H9 (cell line): ENCODE results near the gene GOT2. TPM values are rescaled to one million over a fixed set of nuclear protein-coding genes. Genes with fewer than 3 reads are reported as not detected.

Experiments
- DNase-seq: peaks from one replicate; pipeline ENCODE4 v3.0.0-alpha.2; 2017
- H2AFZ ChIP-seq: one replicate; pipeline ENCODE4 v1.6.1; 2013; ENCODE audit warnings: mild to moderate bottlenecking, low read length, control low read depth, moderate library complexity
- H2AK5ac ChIP-seq: 2 replicates; pipeline ENCODE4 v1.6.1; 2013; ENCODE audit warnings: low read length, control low read depth, mixed read lengths; ENCODE audit not compliant: insufficient read length
- H2BK120ac ChIP-seq: one replicate; pipeline ENCODE4 v1.6.1; 2013; ENCODE audit warnings: low read depth, mild to moderate bottlenecking, low read length, control low read depth, inconsistent platforms; ENCODE audit not compliant: poor library complexity, severe bottlenecking
- H2BK12ac ChIP-seq: 2 replicates; pipeline ENCODE4 v1.6.1; 2013; ENCODE audit warnings: low read length, control low read depth, mixed read lengths, low read depth; ENCODE audit not compliant: insufficient read length
- H2BK15ac ChIP-seq: 2 replicates; pipeline ENCODE4 v1.6.1; 2013; ENCODE audit warnings: low read depth, low read length, control low read depth
- H2BK20ac ChIP-seq: one replicate; pipeline ENCODE4 v1.6.1; 2013; ENCODE audit warnings: low read depth, mild to moderate bottlenecking, low read length, control low read depth, inconsistent platforms; ENCODE audit not compliant: poor library complexity, severe bottlenecking
- H2BK5ac ChIP-seq: 2 replicates; pipeline ENCODE4 v1.6.1; 2013; ENCODE audit warnings: low read length, control low read depth, mixed read lengths; ENCODE audit not compliant: insufficient read length
- H3K14ac ChIP-seq: 2 replicates; pipeline ENCODE4 v1.6.1; 2013; ENCODE audit warnings: low read length, control low read depth; ENCODE audit not compliant: insufficient read depth
- H3K18ac ChIP-seq: 2 replicates; pipeline ENCODE4 v1.6.1; 2013; ENCODE audit warnings: low read depth, mild to moderate bottlenecking, mixed read lengths, low read length, control low read depth; ENCODE audit not compliant: insufficient read length
- H3K23ac ChIP-seq: 2 replicates; pipeline ENCODE4 v1.6.1; 2013; ENCODE audit warnings: low read length, control low read depth, mixed read lengths, low read depth; ENCODE audit not compliant: insufficient read length
- H3K23me2 ChIP-seq: 2 replicates; pipeline ENCODE4 v1.6.1; 2013; ENCODE audit warnings: low read depth, mild to moderate bottlenecking, mixed read lengths, low read length, control low read depth; ENCODE audit not compliant: insufficient read length, poor library complexity, severe bottlenecking
- H3K27ac ChIP-seq: 2 replicates; pipeline ENCODE4 v1.5.1; 2013; ENCODE audit warnings: low read length, control low read depth, mixed read lengths, low read depth; ENCODE audit not compliant: insufficient read length
- H3K27me3 ChIP-seq: 2 replicates; pipeline ENCODE4 v1.6.1; 2013; ENCODE audit warnings: low read length, control low read depth, inconsistent platforms; ENCODE audit not compliant: insufficient read depth
- H3K4ac ChIP-seq: 2 replicates; pipeline ENCODE4 v1.6.1; 2013; ENCODE audit warnings: low read depth, mild to moderate bottlenecking, control low read depth, inconsistent platforms, low read length, moderate library complexity
- H3K4me1 ChIP-seq: 2 replicates; pipeline ENCODE4 v1.6.1; 2013; ENCODE audit warnings: low read length, control low read depth, inconsistent platforms; ENCODE audit not compliant: insufficient read depth
- H3K4me2 ChIP-seq: 2 replicates; pipeline ENCODE4 v1.6.1; 2013; ENCODE audit warnings: low read length, control low read depth, mixed read lengths; ENCODE audit not compliant: insufficient read length, insufficient read depth
- H3K56ac ChIP-seq: 2 replicates; pipeline ENCODE4 v1.6.1; 2013; ENCODE audit warnings: low read depth, mild to moderate bottlenecking, mixed read lengths, low read length, control low read depth; ENCODE audit not compliant: insufficient read length
- H3K79me1 ChIP-seq: 2 replicates; pipeline ENCODE4 v1.6.1; 2013; ENCODE audit warnings: low read depth, mild to moderate bottlenecking, moderate library complexity, low read length, control low read depth, inconsistent platforms; ENCODE audit not compliant: insufficient read depth, poor library complexity, severe bottlenecking
- H3K79me2 ChIP-seq: 2 replicates; pipeline ENCODE4 v1.6.1; 2013; ENCODE audit warnings: low read length, control low read depth, inconsistent platforms; ENCODE audit not compliant: insufficient read depth
- H3K9ac ChIP-seq: 2 replicates; pipeline ENCODE4 v1.6.1; 2013; ENCODE audit warnings: low read length, control low read depth, mixed read lengths; ENCODE audit not compliant: insufficient read length; ENCODE audit errors: extremely low read depth
- H3K9me3 ChIP-seq: one replicate; pipeline ENCODE4 v1.6.1; 2013; ENCODE audit warnings: low read depth, low read length, inconsistent platforms; ENCODE audit not compliant: control insufficient read depth
- H3T11ph ChIP-seq: one replicate; pipeline ENCODE4 v1.6.1; 2013; ENCODE audit warnings: mild to moderate bottlenecking, low read length, control low read depth, inconsistent platforms
- H4K20me1 ChIP-seq: one replicate; pipeline ENCODE4 v1.6.1; 2013; ENCODE audit not compliant: control insufficient read depth, insufficient read length, insufficient read depth
- H4K5ac ChIP-seq: 2 replicates; pipeline ENCODE4 v1.6.1; 2013; ENCODE audit warnings: low read depth, mild to moderate bottlenecking, mixed read lengths, low read length, control low read depth; ENCODE audit not compliant: insufficient read length
- H4K8ac ChIP-seq: replicated peaks from 2 replicates; pipeline ENCODE4 v1.6.1; 2013; ENCODE audit warnings: low read length, control low read depth, mixed read lengths, low read depth; ENCODE audit not compliant: insufficient read length
- H4K91ac ChIP-seq: 2 replicates; pipeline ENCODE4 v1.6.1; 2013; ENCODE audit warnings: low read depth, mild to moderate bottlenecking, moderate library complexity, mixed read lengths, low read length, control low read depth; ENCODE audit not compliant: insufficient read length
- H3K27ac Mint-ChIP-seq, 3 experiments: 2 replicates in 2 of 3; 3 replicates in 1 of 3; pipeline ENCODE4 v1.8.0; 2020 to 2021; ENCODE audit warnings: mixed read lengths in 3 of 3, mild to moderate bottlenecking in 1 of 3, moderate library complexity in 1 of 3
- H3K27me3 Mint-ChIP-seq: 2 replicates; pipeline ENCODE4 v1.8.0; 2021; ENCODE audit warnings: low read depth, mild to moderate bottlenecking, moderate library complexity, mixed read lengths
- H3K36me3 Mint-ChIP-seq, 3 experiments: 2 replicates in 2 of 3; 3 replicates in 1 of 3; pipeline ENCODE4 v1.8.0; 2020 to 2021; ENCODE audit warnings: low read depth in 3 of 3, mixed read lengths in 3 of 3; ENCODE audit not compliant: insufficient read depth in 1 of 3
- H3K4me1 Mint-ChIP-seq, 2 experiments: 2 replicates each; pipeline ENCODE4 v1.8.0; 2020; ENCODE audit warnings: mixed read lengths in 2 of 2
- H3K4me3 Mint-ChIP-seq, 2 experiments: 2 replicates in 1 of 2; 3 replicates in 1 of 2; pipeline ENCODE4 v1.8.0; 2020 to 2021; ENCODE audit warnings: mild to moderate bottlenecking in 2 of 2, mixed read lengths in 2 of 2, moderate library complexity in 1 of 2
- H3K9me3 Mint-ChIP-seq, 2 experiments: 2 replicates in 1 of 2; 3 replicates in 1 of 2; pipeline ENCODE4 v1.8.0; 2020; ENCODE audit warnings: mild to moderate bottlenecking in 2 of 2, mixed read lengths in 2 of 2, moderate library complexity in 1 of 2
- WGBS: extraction: QIAGEN DNeasy Blood & Tissue Kit; methylation state at CpG from one replicate; pipeline ENCODE4 v1.1.7; 2013; ENCODE audit warnings: missing lambda C conversion rate, low lambda C conversion rate, mixed read lengths; ENCODE audit not compliant: insufficient read length; ENCODE audit errors: extremely low coverage; 5-methylcytosine and 5-hydroxymethylcytosine counted together
- total RNA-seq: library from RNA; stranded (reverse); gene quantifications from 2 replicates; pipeline ENCODE4 v1.2.1, GENCODE V29; 2021
- TF ChIP-seq, protein P1 (sequence below): fragments of 200-600 bp; sonication (generic); conservative IDR thresholded peaks from 3 replicates; pipeline ENCODE4 v1.8.0; 2021; ENCODE audit warnings: antibody characterized with exemption, mild to moderate bottlenecking

Gene GOT2
- total RNA-seq, 1 experiment from 2014 or later: 148 TPM

DNA sequence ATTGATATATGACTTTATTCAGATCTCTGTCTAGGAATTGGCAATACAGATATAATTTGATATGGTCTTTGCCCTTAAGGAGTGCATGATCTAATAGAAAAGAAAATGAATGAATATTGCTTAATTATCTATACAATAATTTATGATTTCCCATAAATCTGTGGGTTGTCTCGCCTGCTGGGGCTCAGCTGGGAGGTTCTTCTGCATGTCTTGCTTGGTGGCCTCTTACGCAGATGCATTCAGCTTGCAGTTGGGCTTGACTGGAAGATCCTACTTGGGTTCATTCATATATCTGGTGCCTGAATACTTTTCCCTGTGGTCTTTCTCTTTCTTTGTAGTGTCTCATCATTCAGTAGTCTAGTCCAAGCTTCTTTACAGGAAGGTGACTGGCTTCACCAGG, 34.0 kb upstream of the GOT2 start:
- no peaks in the 10 kb centered on the region for H3K9me3 ChIP-seq
- no peaks in the 10 kb centered on the region for H3K79me2 ChIP-seq
- DNase-seq: no peak
- H3K14ac ChIP-seq: no peak overlapping the region
- no peak overlapping the region for H3K9ac ChIP-seq
- no peak overlapping the region for H4K8ac ChIP-seq
- no peaks in the 10 kb centered on the region for H3K4me1 ChIP-seq
- no peak overlapping the region for H2BK20ac ChIP-seq
- Mint-ChIP-seq H3K9me3 (no peaks in the 10 kb centered on the region; a peak in 1 of 5 replicates), H3K4me3 (no peak overlapping the region), H3K27ac (no peak overlapping the region), H3K36me3 (no peaks in the 10 kb centered on the region), H3K4me1 (peaks cover 2% of the 10 kb centered on the region in 2 experiments; a peak in 3 of 4 replicates), H3K27me3 (peaks cover 2% of the 10 kb centered on the region)
- no peak overlapping the region for H4K5ac ChIP-seq
- no CpG with 5 or more reads among the region's 2 CpGs for WGBS
- H3K18ac ChIP-seq: no peak overlapping the region
- H2BK15ac ChIP-seq: no peak overlapping the region
- TF ChIP-seq, protein P1, sequence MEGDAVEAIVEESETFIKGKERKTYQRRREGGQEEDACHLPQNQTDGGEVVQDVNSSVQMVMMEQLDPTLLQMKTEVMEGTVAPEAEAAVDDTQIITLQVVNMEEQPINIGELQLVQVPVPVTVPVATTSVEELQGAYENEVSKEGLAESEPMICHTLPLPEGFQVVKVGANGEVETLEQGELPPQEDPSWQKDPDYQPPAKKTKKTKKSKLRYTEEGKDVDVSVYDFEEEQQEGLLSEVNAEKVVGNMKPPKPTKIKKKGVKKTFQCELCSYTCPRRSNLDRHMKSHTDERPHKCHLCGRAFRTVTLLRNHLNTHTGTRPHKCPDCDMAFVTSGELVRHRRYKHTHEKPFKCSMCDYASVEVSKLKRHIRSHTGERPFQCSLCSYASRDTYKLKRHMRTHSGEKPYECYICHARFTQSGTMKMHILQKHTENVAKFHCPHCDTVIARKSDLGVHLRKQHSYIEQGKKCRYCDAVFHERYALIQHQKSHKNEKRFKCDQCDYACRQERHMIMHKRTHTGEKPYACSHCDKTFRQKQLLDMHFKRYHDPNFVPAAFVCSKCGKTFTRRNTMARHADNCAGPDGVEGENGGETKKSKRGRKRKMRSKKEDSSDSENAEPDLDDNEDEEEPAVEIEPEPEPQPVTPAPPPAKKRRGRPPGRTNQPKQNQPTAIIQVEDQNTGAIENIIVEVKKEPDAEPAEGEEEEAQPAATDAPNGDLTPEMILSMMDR: no peak
- H2BK5ac ChIP-seq: no peak overlapping the region
- H3K27ac ChIP-seq: no peak overlapping the region
- no peaks in the 10 kb centered on the region for H4K20me1 ChIP-seq
- no peaks in the 10 kb centered on the region for H3K27me3 ChIP-seq
- H3K79me1 ChIP-seq: no peaks in the 10 kb centered on the region
- H2BK12ac ChIP-seq: no peak overlapping the region
- H4K91ac ChIP-seq: no peak overlapping the region
- H3K56ac ChIP-seq: no peak overlapping the region
- H3K4ac ChIP-seq: no peak overlapping the region
- no peak overlapping the region for H2BK120ac ChIP-seq
- no peak overlapping the region for H3T11ph ChIP-seq
- H3K4me2 ChIP-seq: no peak overlapping the region
- no peaks in the 10 kb centered on the region for H3K23me2 ChIP-seq
- no peak overlapping the region for H3K23ac ChIP-seq
- H2AFZ ChIP-seq: no peak overlapping the region
- no peak overlapping the region for H2AK5ac ChIP-seq
